Right lobe of liver (tissue), 6 donors: ENCODE results near the gene HOXD9. TPM values are rescaled to one million over a fixed set of nuclear protein-coding genes. Genes with fewer than 3 reads are reported as not detected.

Experiments used
- ATAC-seq, 4 donors: fragments of 200-7000 bp; cut with Tn5 transposase; one replicate each; pipeline ENCODE4 v1.9.1; 2020; ENCODE audit warnings: mild to moderate bottlenecking in 4 of 4, moderate library complexity in 4 of 4
- DNase-seq, 3 donors: peaks; one replicate each; pipeline ENCODE4 v3.0.0-alpha.2; 2020
- H3K27ac ChIP-seq, 3 donors: fragments of 200-600 bp; one replicate each; pipeline ENCODE4 v1.8.0; 2022
- H3K27me3 ChIP-seq, 2 donors: fragments of 200-600 bp; one replicate each; pipeline ENCODE4 v1.8.0; 2022
- H3K36me3 ChIP-seq, 4 donors: fragments of 200-600 bp; sonication (generic) in 1 of 4; one replicate each; pipeline versions ENCODE4 v1.5.1 to v1.8.0; 2017 to 2022; ENCODE audit warnings: control low read depth in 1 of 4
- H3K4me1 ChIP-seq, 4 donors: fragments of 200-600 bp; sonication (generic) in 1 of 4; one replicate each; pipeline versions ENCODE4 v1.5.1 to v1.8.0; 2017 to 2022; ENCODE audit warnings: control low read depth in 1 of 4
- H3K4me3 ChIP-seq, 3 donors: fragments of 200-600 bp; one replicate each; pipeline ENCODE4 v1.8.0; 2022
- H3K9me3 ChIP-seq, 4 donors: fragments of 200-600 bp; sonication (generic) in 1 of 4; one replicate each; pipeline versions ENCODE4 v1.5.1 to v1.8.0; 2017 to 2022; ENCODE audit warnings: control low read depth in 1 of 4
- POLR2A ChIP-seq: fragments of 450-650 bp; IDR thresholded peaks from one replicate; pipeline ENCODE4 v1.6.1; 2017; ENCODE audit warnings: antibody characterized with exemption, mild to moderate bottlenecking
- WGBS: methylation state at CpG from one replicate; pipeline ENCODE4 v1.1.6; 2018; ENCODE audit warnings: low coverage, low lambda C conversion rate; ENCODE audit not compliant: insufficient coverage; ENCODE audit errors: missing lambda C conversion rate; 5-methylcytosine and 5-hydroxymethylcytosine counted together
- intact Hi-C, 2 donors: fragments of 100-400 bp; cut with DNase I; formaldehyde crosslinking; loops; one replicate each; pipeline versions ENCODE4 v1.11.2 to v1.14.1; 2022
- total RNA-seq, 6 experiments: library from RNA; depleted of rRNA in 2 of 6; stranded (reverse); fragments of >200 nt in 2 of 6; fragmentation: NEBNext Ultra II Directional in 3 of 6; extraction: Animal tissue kit (Norgen Biotek cat#: 25700) in 3 of 6; gene quantifications; one replicate each; pipeline versions ENCODE4 v1.1.0 to v1.2.4, GENCODE V29; 2016 to 2023
- TF ChIP-seq, protein P1 (sequence below), 4 donors: fragments of 200-600 bp in 3 of 4; fragments of 450-650 bp in 1 of 4; IDR thresholded peaks; one replicate each; pipeline versions ENCODE4 v1.5.1 to v1.8.0; 2016 to 2022; ENCODE audit warnings: antibody characterized with exemption in 4 of 4, mild to moderate bottlenecking in 2 of 4
- donor health status: DM: no; HTN: yes; CAD: no.
- donor health status: DM: no; HTN: no; CAD: no.
- donor health status: DM: no; HTN: no; CAD: no.
- donor health status: DM: no; HTN: yes; CAD: no.
- donor health status: DM: no; HTN: yes; CAD: no.

HOXD9 gene
- total RNA-seq, 6 experiments from 2014 or later: 0.25 TPM; not detected in 5

- TF ChIP-seq POLR2A: no peak
- TF ChIP-seq, protein P1, sequence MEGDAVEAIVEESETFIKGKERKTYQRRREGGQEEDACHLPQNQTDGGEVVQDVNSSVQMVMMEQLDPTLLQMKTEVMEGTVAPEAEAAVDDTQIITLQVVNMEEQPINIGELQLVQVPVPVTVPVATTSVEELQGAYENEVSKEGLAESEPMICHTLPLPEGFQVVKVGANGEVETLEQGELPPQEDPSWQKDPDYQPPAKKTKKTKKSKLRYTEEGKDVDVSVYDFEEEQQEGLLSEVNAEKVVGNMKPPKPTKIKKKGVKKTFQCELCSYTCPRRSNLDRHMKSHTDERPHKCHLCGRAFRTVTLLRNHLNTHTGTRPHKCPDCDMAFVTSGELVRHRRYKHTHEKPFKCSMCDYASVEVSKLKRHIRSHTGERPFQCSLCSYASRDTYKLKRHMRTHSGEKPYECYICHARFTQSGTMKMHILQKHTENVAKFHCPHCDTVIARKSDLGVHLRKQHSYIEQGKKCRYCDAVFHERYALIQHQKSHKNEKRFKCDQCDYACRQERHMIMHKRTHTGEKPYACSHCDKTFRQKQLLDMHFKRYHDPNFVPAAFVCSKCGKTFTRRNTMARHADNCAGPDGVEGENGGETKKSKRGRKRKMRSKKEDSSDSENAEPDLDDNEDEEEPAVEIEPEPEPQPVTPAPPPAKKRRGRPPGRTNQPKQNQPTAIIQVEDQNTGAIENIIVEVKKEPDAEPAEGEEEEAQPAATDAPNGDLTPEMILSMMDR (IDR thresholded peaks at IDR 0.05): no peak
- H3K36me3 ChIP-seq: no peaks in the 10 kb centered on the region
- H3K27me3 ChIP-seq: peaks cover 41 to 88% of the 10 kb centered on the region in 2 donors
- H3K4me1 ChIP-seq: peaks cover 0 to 8% (median 0%) of the 10 kb centered on the region in 4 donors
- DNase-seq: no peak
- WGBS: 8% methylated on average over 13 of the region's 13 CpGs
- H3K9me3 ChIP-seq: no peaks in the 10 kb centered on the region
- H3K27ac ChIP-seq: no peak overlapping the region
- intact Hi-C loops: loop anchor here (5.0 to 10.0 kb wide), 3 partner anchors 522 to 714 kb away; no protein-coding TSS in a partner anchor
- no peak overlapping the region for H3K4me3 ChIP-seq
- ATAC-seq: no peak
These were observed 1.9 kb upstream of the HOXD9 start for GRCh38 chr2:176120364-176121189.

DNA sequence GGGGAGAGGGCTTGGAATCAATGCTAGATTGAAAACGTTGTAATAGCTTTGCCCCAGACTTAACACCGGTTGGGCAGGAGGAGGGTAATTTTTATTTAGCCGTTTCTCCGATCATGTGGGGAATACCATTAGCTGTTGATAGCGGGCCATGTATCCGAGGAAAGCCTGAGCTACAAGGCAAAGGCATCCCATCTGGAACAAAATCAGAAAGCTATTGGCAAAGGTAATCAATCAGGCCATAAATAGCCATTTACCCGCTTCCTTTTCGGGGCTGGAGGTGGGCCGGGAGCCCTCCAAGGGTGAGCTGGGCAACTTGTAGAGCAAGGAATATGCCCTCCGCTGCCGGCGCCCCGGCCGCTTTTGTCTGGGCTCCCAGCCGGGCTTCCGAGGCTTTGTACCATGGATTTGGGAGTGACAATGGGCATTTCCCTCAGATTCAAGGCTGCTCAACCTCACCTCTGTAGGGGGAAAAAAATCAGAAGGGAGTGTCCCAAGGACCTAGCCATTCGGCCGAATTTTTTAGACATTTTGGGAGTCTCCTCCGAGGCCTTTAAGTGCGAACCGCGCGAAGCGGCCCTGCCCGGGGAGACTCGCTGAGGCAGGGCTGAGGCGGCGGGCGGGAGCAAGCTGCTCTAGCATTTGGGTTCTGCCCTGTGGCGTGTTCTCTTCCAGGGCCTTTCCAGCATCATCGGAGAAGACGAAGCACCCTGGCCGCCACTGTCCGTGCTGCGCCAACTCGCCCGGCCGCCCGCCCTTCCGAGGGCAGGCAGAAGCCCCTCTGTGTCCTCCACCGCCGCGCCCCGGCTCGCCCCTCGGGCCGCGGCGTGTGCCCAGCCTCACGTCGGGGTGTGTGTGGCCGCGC is 1.1 kb upstream of the HOXD9 start:
- H3K4me3 ChIP-seq: no peak overlapping the region
- H3K27me3 ChIP-seq: peaks cover 41 to 82% of the 10 kb centered on the region in 2 donors
- no peak for ATAC-seq
- H3K4me1 ChIP-seq: peaks cover 0 to 8% (median 0%) of the 10 kb centered on the region in 4 donors
- intact Hi-C loops: loop anchor here (5.0 to 10.0 kb wide), 3 partner anchors 521 to 713 kb away; no protein-coding TSS in a partner anchor
- TF ChIP-seq, protein P1 (IDR thresholded peaks at IDR 0.05): no peak
- TF ChIP-seq POLR2A: no peak
- 8% methylated on average over 17 of the region's 53 CpGs for WGBS
- DNase-seq: no peak
- no peaks in the 10 kb centered on the region for H3K36me3 ChIP-seq
- no peak overlapping the region for H3K27ac ChIP-seq
- no peaks in the 10 kb centered on the region for H3K9me3 ChIP-seq

DNA sequence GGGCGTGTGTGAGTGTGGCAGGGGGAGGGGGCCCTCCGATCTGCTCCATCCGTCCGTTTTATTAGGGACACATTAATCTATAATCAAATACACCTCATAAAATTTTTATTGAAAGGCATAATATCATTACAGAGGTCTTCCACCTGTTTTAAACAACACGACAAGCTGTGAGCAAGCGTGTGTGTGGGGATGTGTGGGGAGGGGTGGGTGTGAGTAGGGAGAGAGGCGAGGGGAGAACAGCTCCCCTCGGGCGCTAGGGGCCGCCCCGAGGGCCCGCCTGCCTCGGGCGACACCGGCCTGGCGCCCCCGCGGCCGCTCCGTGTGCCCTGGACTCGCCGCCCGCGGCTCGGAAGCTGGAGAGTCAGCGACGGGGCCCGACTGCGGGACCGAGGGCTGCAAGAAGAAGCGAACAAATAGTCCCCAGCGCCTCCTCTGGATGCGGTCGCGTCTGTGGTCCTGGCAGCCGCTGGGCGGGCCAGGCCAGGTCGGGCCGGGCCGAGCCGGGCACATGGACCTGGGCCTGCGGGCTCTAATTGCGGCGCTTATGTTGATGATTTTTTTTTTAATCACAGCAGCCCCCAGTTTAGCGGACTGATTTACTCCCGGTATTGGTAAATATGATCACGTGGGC is 352 bp upstream of the HOXD9 start:
- peak overlapping the region in 1 of 3 donors; percentile 14 for H3K4me3 ChIP-seq
- intact Hi-C loops: loop anchor here (5.0 to 10.0 kb wide), 3 partner anchors 520 to 713 kb away; no protein-coding TSS in a partner anchor
- H3K36me3 ChIP-seq: no peaks in the 10 kb centered on the region
- TF ChIP-seq, protein P1 (IDR thresholded peaks at IDR 0.05): no peak
- TF ChIP-seq POLR2A: no peak
- H3K4me1 ChIP-seq: peaks cover 0 to 8% (median 0%) of the 10 kb centered on the region in 4 donors
- peak in 1 of 4 donors; percentile 7 for ATAC-seq
- 11% methylated on average over 9 of the region's 47 CpGs for whole genome bisulfite sequencing
- no peak overlapping the region for H3K27ac ChIP-seq
- H3K27me3 ChIP-seq: peaks cover 42 to 77% of the 10 kb centered on the region in 2 donors
- no peaks in the 10 kb centered on the region for H3K9me3 ChIP-seq
- no peak for DNase-seq

GRCh38 chr2:176123411-176124109 is 1.0 kb downstream of the HOXD9 start:
- Histone ChIP-seq H3K4me3 (no peak overlapping the region), H3K36me3 (no peaks in the 10 kb centered on the region), H3K27me3 (peaks cover 32 to 74% of the 10 kb centered on the region in 2 donors), H3K4me1 (peaks cover 0 to 8% (median 0%) of the 10 kb centered on the region in 4 donors), H3K27ac (no peak overlapping the region), H3K9me3 (no peaks in the 10 kb centered on the region)
- intact Hi-C loops: loop anchor here (5.0 to 10.0 kb wide), 3 partner anchors 519 to 711 kb away; no protein-coding TSS in a partner anchor
- no peak for TF ChIP-seq POLR2A
- TF ChIP-seq, protein P1 (IDR thresholded peaks at IDR 0.05): no peak
- ATAC-seq (no peak), DNase-seq (no peak)
- 5% methylated on average over 35 of the region's 40 CpGs for WGBS
